Glutamatergic neuron (in vitro differentiated cells): ENCODE measurements around the gene FAF1. TPM values are rescaled to one million over a fixed set of nuclear protein-coding genes. Genes with fewer than 3 reads are reported as not detected.

Source experiments
- DNase-seq: peaks from one replicate; pipeline ENCODE4 v3.0.0; 2022
- H3K27ac Mint-ChIP-seq: one replicate; pipeline ENCODE4 v1.8.0; 2020; ENCODE audit warnings: mild to moderate bottlenecking, mixed read lengths, inconsistent platforms; ENCODE audit not compliant: unreplicated experiment
- H3K27me3 Mint-ChIP-seq: one replicate; pipeline ENCODE4 v1.8.0; 2020; ENCODE audit warnings: mild to moderate bottlenecking, moderate library complexity, mixed read lengths, inconsistent platforms; ENCODE audit not compliant: unreplicated experiment
- H3K36me3 Mint-ChIP-seq: one replicate; pipeline ENCODE4 v1.8.0; 2020; ENCODE audit warnings: mild to moderate bottlenecking, mixed read lengths, inconsistent platforms; ENCODE audit not compliant: unreplicated experiment
- H3K4me1 Mint-ChIP-seq: one replicate; pipeline ENCODE4 v1.8.0; 2020; ENCODE audit warnings: mild to moderate bottlenecking, low read depth, mixed read lengths, inconsistent platforms; ENCODE audit not compliant: unreplicated experiment
- H3K4me3 Mint-ChIP-seq: one replicate; pipeline ENCODE4 v1.8.0; 2020; ENCODE audit warnings: mild to moderate bottlenecking, mixed read lengths, inconsistent platforms; ENCODE audit not compliant: unreplicated experiment
- H3K9me3 Mint-ChIP-seq: one replicate; pipeline ENCODE4 v1.8.0; 2020; ENCODE audit warnings: mild to moderate bottlenecking, moderate library complexity, mixed read lengths, inconsistent platforms; ENCODE audit not compliant: unreplicated experiment
- CTCF ChIP-seq: fragments of 200-600 bp; sonication (generic); IDR thresholded peaks from one replicate; pipeline ENCODE4 v1.5.0; 2021; ENCODE audit not compliant: partially characterized antibody, unreplicated experiment
- total RNA-seq: library from RNA; stranded (reverse); fragmentation: NEBNext Ultra II Directional; extraction: Animal tissue kit (Norgen Biotek cat#: 25700); gene quantifications from one replicate; pipeline ENCODE4 v1.2.1, GENCODE V29; 2021; ENCODE audit not compliant: unreplicated experiment

The FAF1 gene
- total RNA-seq, 1 donor from 2014 or later, result 57.3 TPM

- Mint-ChIP-seq H3K4me3 (no peak overlapping the region), H3K27me3 (no peaks in the 10 kb centered on the region), H3K9me3 (peaks cover 2% of the 10 kb centered on the region), H3K36me3 (peaks cover 13% of the 10 kb centered on the region), H3K27ac (no peak overlapping the region), H3K4me1 (no peaks in the 10 kb centered on the region)
- no peak for DNase-seq
- no peak for TF ChIP-seq CTCF
Measured at GRCh38 chr1:50857702-50858101, 102.4 kb downstream of the FAF1 start.

GRCh38 chr1:50853325-50853724 lies 106.7 kb downstream of the FAF1 start:
- TF ChIP-seq CTCF, result no peak
- H3K36me3 Mint-ChIP-seq, result no peaks in the 10 kb centered on the region
- peaks cover 4% of the 10 kb centered on the region for H3K9me3 Mint-ChIP-seq
- no peak for DNase-seq
- peaks cover 1% of the 10 kb centered on the region for H3K27me3 Mint-ChIP-seq
- no peak overlapping the region for H3K4me3 Mint-ChIP-seq
- no peak overlapping the region for H3K27ac Mint-ChIP-seq
- no peaks in the 10 kb centered on the region for H3K4me1 Mint-ChIP-seq

GRCh38 chr1:50852889-50853288 lies 107.2 kb downstream of the FAF1 start:
- Mint-ChIP-seq H3K27me3 (peaks cover 1% of the 10 kb centered on the region), H3K36me3 (peaks cover 4% of the 10 kb centered on the region), H3K4me1 (no peaks in the 10 kb centered on the region), H3K27ac (no peak overlapping the region), H3K4me3 (no peak overlapping the region), H3K9me3 (peaks cover 6% of the 10 kb centered on the region)
- DNase-seq, result no peak
- TF ChIP-seq CTCF, result no peak

GRCh38 chr1:50851466-50851865 lies 108.6 kb downstream of the FAF1 start:
- peaks cover 1% of the 10 kb centered on the region for H3K27me3 Mint-ChIP-seq
- H3K4me3 Mint-ChIP-seq, result no peak overlapping the region
- no peak overlapping the region for H3K27ac Mint-ChIP-seq
- TF ChIP-seq CTCF, result no peak
- no peaks in the 10 kb centered on the region for H3K4me1 Mint-ChIP-seq
- no peak for DNase-seq
- peaks cover 18% of the 10 kb centered on the region for H3K36me3 Mint-ChIP-seq
- H3K9me3 Mint-ChIP-seq, result peaks cover 6% of the 10 kb centered on the region

- no peak overlapping the region for H3K4me3 Mint-ChIP-seq
- no peak for DNase-seq
- H3K36me3 Mint-ChIP-seq, result peaks cover 19% of the 10 kb centered on the region
- H3K27ac Mint-ChIP-seq, result no peak overlapping the region
- H3K4me1 Mint-ChIP-seq, result no peaks in the 10 kb centered on the region
- H3K9me3 Mint-ChIP-seq, result peaks cover 6% of the 10 kb centered on the region
- TF ChIP-seq CTCF, result no peak
- H3K27me3 Mint-ChIP-seq, result peaks cover 1% of the 10 kb centered on the region
Measured at GRCh38 chr1:50851034-50851433, 109.0 kb downstream of the FAF1 start.
